DND-41 (cell line): Measurements from ENCODE around the gene PTGFRN.

Experiments
- EZH2 ChIP-seq: IDR thresholded peaks from 3 replicates; pipeline ENCODE4 v1.6.1; 2012; ENCODE audit warnings: borderline replicate concordance, low read depth, mild to moderate bottlenecking, moderate library complexity, low read length, inconsistent platforms; ENCODE audit not compliant: severe bottlenecking
- TF ChIP-seq, protein P1 (sequence below): IDR thresholded peaks from 2 replicates; pipeline ENCODE4 v1.5.1; 2012; ENCODE audit warnings: borderline replicate concordance, low read length, moderate library complexity, mild to moderate bottlenecking; ENCODE audit not compliant: poor library complexity, severe bottlenecking; ENCODE audit errors: extremely low read depth

DNA sequence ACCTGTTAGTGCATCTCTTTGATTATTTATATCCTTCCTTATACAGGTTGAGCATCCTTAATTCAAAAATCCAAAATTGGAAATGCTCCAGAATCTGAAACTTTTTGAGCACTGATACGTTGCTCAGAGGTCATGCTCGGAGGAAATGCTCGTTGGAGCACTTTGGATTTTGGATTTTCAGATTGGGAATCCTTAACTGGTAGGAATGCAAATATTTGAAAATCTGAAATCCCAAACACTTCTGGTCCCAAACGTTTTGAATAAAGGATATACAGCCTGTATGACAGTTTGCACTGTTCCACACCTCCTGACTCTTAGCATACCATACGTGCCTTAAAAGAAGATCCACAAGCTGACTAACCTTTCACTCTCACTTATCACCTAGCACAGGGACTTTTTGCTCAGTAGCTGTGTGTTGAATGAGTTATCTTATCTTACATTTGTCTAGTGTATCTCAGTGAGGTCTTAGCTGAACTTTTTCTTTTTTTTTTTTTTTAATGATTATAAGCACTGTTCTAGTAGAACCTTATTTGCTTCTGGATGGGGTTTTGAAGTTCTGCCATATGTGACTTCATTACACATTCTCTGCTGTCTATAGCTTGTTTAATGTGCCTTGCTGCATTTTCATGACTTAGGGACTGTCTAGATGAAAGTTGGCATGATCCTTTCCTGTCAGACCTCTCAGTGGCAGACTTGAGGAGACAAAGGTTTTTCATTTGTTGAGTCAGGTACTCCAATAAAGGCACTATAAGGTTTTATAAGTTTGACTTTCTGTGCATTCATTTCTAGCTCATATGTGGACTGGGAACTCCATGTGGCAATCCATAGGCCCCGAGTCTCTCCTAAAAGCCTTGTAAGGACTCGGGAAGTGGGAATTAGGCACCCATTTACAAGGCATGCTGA lies 21.6 kb downstream of the PTGFRN start:
- TF ChIP-seq, protein P1, sequence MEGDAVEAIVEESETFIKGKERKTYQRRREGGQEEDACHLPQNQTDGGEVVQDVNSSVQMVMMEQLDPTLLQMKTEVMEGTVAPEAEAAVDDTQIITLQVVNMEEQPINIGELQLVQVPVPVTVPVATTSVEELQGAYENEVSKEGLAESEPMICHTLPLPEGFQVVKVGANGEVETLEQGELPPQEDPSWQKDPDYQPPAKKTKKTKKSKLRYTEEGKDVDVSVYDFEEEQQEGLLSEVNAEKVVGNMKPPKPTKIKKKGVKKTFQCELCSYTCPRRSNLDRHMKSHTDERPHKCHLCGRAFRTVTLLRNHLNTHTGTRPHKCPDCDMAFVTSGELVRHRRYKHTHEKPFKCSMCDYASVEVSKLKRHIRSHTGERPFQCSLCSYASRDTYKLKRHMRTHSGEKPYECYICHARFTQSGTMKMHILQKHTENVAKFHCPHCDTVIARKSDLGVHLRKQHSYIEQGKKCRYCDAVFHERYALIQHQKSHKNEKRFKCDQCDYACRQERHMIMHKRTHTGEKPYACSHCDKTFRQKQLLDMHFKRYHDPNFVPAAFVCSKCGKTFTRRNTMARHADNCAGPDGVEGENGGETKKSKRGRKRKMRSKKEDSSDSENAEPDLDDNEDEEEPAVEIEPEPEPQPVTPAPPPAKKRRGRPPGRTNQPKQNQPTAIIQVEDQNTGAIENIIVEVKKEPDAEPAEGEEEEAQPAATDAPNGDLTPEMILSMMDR, result no peak
- TF ChIP-seq EZH2, result no peak
